Measurements from ENCODE around the gene GPC6. TPM values are rescaled to one million over a fixed set of nuclear protein-coding genes. Genes with fewer than 3 reads are reported as not detected.

GPC6 gene
- polyA plus RNA-seq, 2 of the 4 experiments (the other 2 are of a cell fraction), result 8.0 to 14.4 TPM

DNA sequence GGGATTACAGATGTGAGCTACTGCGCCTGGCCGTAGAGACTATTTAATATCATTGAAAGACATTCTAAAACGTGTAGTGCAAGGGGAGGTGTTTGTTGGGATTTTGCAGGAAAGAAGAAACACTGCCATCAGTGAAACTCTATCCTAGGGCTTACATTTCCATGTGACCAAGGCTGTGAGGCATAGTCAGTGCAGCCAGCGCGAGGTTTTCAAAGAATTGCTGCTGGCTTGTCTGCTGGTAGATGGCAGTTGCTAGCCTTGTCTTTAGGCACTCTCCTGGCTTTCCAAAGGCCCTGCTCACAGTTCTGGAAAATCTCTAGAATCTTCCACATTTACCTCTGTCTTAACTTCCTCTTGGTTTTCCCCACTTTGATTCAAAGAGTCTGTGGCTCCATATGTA, 77.5 kb downstream of the GPC6 start (continued):
- TF ChIP-seq, protein P1, sequence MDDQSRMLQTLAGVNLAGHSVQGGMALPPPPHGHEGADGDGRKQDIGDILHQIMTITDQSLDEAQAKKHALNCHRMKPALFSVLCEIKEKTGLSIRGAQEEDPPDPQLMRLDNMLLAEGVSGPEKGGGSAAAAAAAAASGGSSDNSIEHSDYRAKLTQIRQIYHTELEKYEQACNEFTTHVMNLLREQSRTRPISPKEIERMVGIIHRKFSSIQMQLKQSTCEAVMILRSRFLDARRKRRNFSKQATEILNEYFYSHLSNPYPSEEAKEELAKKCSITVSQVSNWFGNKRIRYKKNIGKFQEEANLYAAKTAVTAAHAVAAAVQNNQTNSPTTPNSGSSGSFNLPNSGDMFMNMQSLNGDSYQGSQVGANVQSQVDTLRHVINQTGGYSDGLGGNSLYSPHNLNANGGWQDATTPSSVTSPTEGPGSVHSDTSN (IDR thresholded peaks at IDR 0.05), result no peak
- TF ChIP-seq BHLHE40 (IDR thresholded peaks at IDR 0.05; ENCODE audit: low read depth, low read length) (no peak), ELK1 (IDR thresholded peaks at IDR 0.05; ENCODE audit: low read depth, low read length) (no peak), HDAC2 (IDR thresholded peaks at IDR 0.05) (no peak), HMGXB4 (CRISPR knock-in tag; IDR thresholded peaks at IDR 0.05; ENCODE audit: borderline replicate concordance) (no peak), USF2 (IDR thresholded peaks at IDR 0.05) (no peak)
- TF ChIP-seq, protein P2, sequence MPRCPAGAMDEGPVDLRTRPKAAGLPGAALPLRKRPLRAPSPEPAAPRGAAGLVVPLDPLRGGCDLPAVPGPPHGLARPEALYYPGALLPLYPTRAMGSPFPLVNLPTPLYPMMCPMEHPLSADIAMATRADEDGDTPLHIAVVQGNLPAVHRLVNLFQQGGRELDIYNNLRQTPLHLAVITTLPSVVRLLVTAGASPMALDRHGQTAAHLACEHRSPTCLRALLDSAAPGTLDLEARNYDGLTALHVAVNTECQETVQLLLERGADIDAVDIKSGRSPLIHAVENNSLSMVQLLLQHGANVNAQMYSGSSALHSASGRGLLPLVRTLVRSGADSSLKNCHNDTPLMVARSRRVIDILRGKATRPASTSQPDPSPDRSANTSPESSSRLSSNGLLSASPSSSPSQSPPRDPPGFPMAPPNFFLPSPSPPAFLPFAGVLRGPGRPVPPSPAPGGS (IDR thresholded peaks at IDR 0.05), result no peak

GRCh38 chr13:93304868-93305613, 78.4 kb downstream of the GPC6 start:
- ATAC-seq, result no peak
- POLR2A ChIA-PET, result no interaction called here

DNA sequence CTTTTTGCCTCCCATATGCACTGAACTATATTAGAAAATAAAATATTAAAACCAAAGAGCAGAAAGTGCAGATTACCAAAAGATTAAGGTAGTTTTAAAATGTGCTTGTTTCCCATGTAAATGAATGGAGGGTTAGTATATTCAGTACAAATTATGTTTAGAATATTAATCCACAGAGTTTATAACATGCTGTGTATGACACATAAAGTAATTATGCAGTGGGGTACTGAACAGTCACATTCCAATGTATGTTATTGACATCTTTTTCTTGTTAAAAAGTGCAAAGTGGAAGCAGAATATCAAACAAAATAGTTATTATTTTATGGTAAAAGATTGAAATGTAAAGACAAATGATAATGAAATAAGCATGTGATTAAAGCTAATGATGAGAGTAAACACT, 79.3 kb downstream of the GPC6 start:
- Histone ChIP-seq H3K4me3 (no peak overlapping the region), H3K9me3 (no peaks in the 10 kb centered on the region), H3K4me1 (no peaks in the 10 kb centered on the region), H3K27ac (no peak overlapping the region), H3K4me2 (no peak overlapping the region)
- CTCF ChIA-PET, result no interaction called here
- FAIRE-seq, result no peak
- DNase-seq (ENCODE audit: low read depth in 1 of 2, low spot score in 1 of 2), result no peak
- POLR2A ChIA-PET, result no interaction called here
- ATAC-seq, result no peak
- TF ChIP-seq, protein P3, sequence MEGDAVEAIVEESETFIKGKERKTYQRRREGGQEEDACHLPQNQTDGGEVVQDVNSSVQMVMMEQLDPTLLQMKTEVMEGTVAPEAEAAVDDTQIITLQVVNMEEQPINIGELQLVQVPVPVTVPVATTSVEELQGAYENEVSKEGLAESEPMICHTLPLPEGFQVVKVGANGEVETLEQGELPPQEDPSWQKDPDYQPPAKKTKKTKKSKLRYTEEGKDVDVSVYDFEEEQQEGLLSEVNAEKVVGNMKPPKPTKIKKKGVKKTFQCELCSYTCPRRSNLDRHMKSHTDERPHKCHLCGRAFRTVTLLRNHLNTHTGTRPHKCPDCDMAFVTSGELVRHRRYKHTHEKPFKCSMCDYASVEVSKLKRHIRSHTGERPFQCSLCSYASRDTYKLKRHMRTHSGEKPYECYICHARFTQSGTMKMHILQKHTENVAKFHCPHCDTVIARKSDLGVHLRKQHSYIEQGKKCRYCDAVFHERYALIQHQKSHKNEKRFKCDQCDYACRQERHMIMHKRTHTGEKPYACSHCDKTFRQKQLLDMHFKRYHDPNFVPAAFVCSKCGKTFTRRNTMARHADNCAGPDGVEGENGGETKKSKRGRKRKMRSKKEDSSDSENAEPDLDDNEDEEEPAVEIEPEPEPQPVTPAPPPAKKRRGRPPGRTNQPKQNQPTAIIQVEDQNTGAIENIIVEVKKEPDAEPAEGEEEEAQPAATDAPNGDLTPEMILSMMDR (IDR thresholded peaks at IDR 0.05), result no peak
- TF ChIP-seq ELK1 (IDR thresholded peaks at IDR 0.05; ENCODE audit: low read depth, low read length) (no peak), FOSL2 (IDR thresholded peaks at IDR 0.05) (no peak), FOSL2 (CRISPR knock-in tag; IDR thresholded peaks at IDR 0.05) (no peak), PHF8 (IDR thresholded peaks at IDR 0.05; ENCODE audit: borderline replicate concordance, low read depth) (no peak), HMGXB4 (CRISPR knock-in tag; IDR thresholded peaks at IDR 0.05; ENCODE audit: borderline replicate concordance) (no peak), RFX5 (IDR thresholded peaks at IDR 0.05) (no peak)

More at GRCh38 chr13:93304868-93305613, 78.4 kb downstream of the GPC6 start:
- Histone ChIP-seq H3K4me1 (no peaks in the 10 kb centered on the region), H3K4me3 (no peak overlapping the region), H3K9me3 (no peaks in the 10 kb centered on the region), H3K27ac (no peak overlapping the region), H3K4me2 (no peak overlapping the region)
- DNase-seq (ENCODE audit: low read depth in 1 of 2, low spot score in 1 of 2), result no peak
- WGBS (ENCODE audit: missing lambda C conversion rate), result 12% methylated on average over 6 of the region's 6 CpGs
- FAIRE-seq, result no peak
- no peak for TF ChIP-seq KDM5A (IDR thresholded peaks at IDR 0.05)
- no peak for TF ChIP-seq RFX5 (IDR thresholded peaks at IDR 0.05)
- TF ChIP-seq RCOR1 (IDR thresholded peaks at IDR 0.05; ENCODE audit: low read depth, low read length), result no peak
- TF ChIP-seq, protein P2 (IDR thresholded peaks at IDR 0.05), result no peak
- no peak for TF ChIP-seq ATOH8 (CRISPR knock-in tag; IDR thresholded peaks at IDR 0.05; ENCODE audit: low read depth)
- no peak for TF ChIP-seq RNF2 (IDR thresholded peaks at IDR 0.05; ENCODE audit: borderline replicate concordance, low read depth)
- TF ChIP-seq HOXB5 (CRISPR knock-in tag; IDR thresholded peaks at IDR 0.05), result no peak
- CTCF ChIA-PET, result no interaction called here

Data from A549 (cell line).